ENCODE data around the gene FXYD5. TPM values are rescaled to one million over a fixed set of nuclear protein-coding genes. Genes with fewer than 3 reads are reported as not detected.
"Not testable (repeated sequence)": the region's sequence is repeated elsewhere in the genome, so short reads cannot be mapped to it uniquely, and the experiment has no call there.

Gene FXYD5
- total RNA-seq, 2 experiments from 2014 or later, result 272 to 275 TPM

- no peaks in the 10 kb centered on the region for H3K36me3 Mint-ChIP-seq
- H3K9me3 Mint-ChIP-seq, result no peaks in the 10 kb centered on the region
- peak overlapping the region; percentile 82 for H3K4me3 Mint-ChIP-seq
- H3K4me1 Mint-ChIP-seq, result peaks cover 26% of the 10 kb centered on the region
- peak overlapping the region; percentile 62 for H3K27ac Mint-ChIP-seq
- H3K27me3 Mint-ChIP-seq, result no peaks in the 10 kb centered on the region
- DNase-seq, result peak; percentile 96
Observed at GRCh38 chr19:35140962-35141836, 13.3 kb upstream of the FXYD5 start.

- no peak for DNase-seq
- Mint-ChIP-seq H3K27me3 (no peaks in the 10 kb centered on the region), H3K27ac (peak overlapping the region; percentile 62), H3K9me3 (no peaks in the 10 kb centered on the region), H3K4me1 (peaks cover 26% of the 10 kb centered on the region), H3K36me3 (no peaks in the 10 kb centered on the region), H3K4me3 (peak overlapping the region; percentile 82)
Observed at GRCh38 chr19:35141837-35142605, 12.5 kb upstream of the FXYD5 start.

GRCh38 chr19:35142606-35143230, 11.8 kb upstream of the FXYD5 start:
- DNase-seq, result peak; percentile 66
- H3K9me3 Mint-ChIP-seq, result no peaks in the 10 kb centered on the region
- no peak overlapping the region for H3K27ac Mint-ChIP-seq
- no peaks in the 10 kb centered on the region for H3K27me3 Mint-ChIP-seq
- H3K4me3 Mint-ChIP-seq, result peak overlapping the region; percentile 68
- no peaks in the 10 kb centered on the region for H3K36me3 Mint-ChIP-seq
- peaks cover 26% of the 10 kb centered on the region for H3K4me1 Mint-ChIP-seq

- H3K4me3 Mint-ChIP-seq, result peak within 1 kb of the TSS; percentile 82
- H3K27me3 Mint-ChIP-seq, result no peaks in the 10 kb centered on the region
- H3K9me3 Mint-ChIP-seq, result no peaks in the 10 kb centered on the region
- H3K27ac Mint-ChIP-seq, result no peak within 1 kb of the TSS
- H3K4me1 Mint-ChIP-seq, result peaks cover 26% of the 10 kb centered on the region
- no peaks in the 10 kb centered on the region for H3K36me3 Mint-ChIP-seq
- DNase-seq, result no peak
Observed at GRCh38 chr19:35143231-35143715, 11.3 kb upstream of the FXYD5 start, which contains the start of gene FXYD7. Gene FXYD7, plus strand, starts transcription at chr19:35143255. Its CDS starts 79 bp downstream, at chr19:35143334.

GRCh38 chr19:35143818-35144217, 10.7 kb upstream of the FXYD5 start:
- H3K27ac Mint-ChIP-seq, result no peak overlapping the region
- no peaks in the 10 kb centered on the region for H3K36me3 Mint-ChIP-seq
- no peak for DNase-seq
- H3K9me3 Mint-ChIP-seq, result no peaks in the 10 kb centered on the region
- H3K4me3 Mint-ChIP-seq, result no peak overlapping the region
- peaks cover 26% of the 10 kb centered on the region for H3K4me1 Mint-ChIP-seq
- H3K27me3 Mint-ChIP-seq, result no peaks in the 10 kb centered on the region

GRCh38 chr19:35144259-35144599, 10.3 kb upstream of the FXYD5 start:
- no peaks in the 10 kb centered on the region for H3K36me3 Mint-ChIP-seq
- H3K27ac Mint-ChIP-seq, result no peak overlapping the region
- no peaks in the 10 kb centered on the region for H3K27me3 Mint-ChIP-seq
- no peak overlapping the region for H3K4me3 Mint-ChIP-seq
- no peak for DNase-seq
- H3K9me3 Mint-ChIP-seq, result no peaks in the 10 kb centered on the region
- H3K4me1 Mint-ChIP-seq, result peaks cover 26% of the 10 kb centered on the region

GRCh38 chr19:35144600-35145436, 9.7 kb upstream of the FXYD5 start:
- no peak overlapping the region for H3K4me3 Mint-ChIP-seq
- H3K27me3 Mint-ChIP-seq, result no peaks in the 10 kb centered on the region
- H3K27ac Mint-ChIP-seq, result no peak overlapping the region
- no peak for DNase-seq
- peaks cover 26% of the 10 kb centered on the region for H3K4me1 Mint-ChIP-seq
- no peaks in the 10 kb centered on the region for H3K9me3 Mint-ChIP-seq
- H3K36me3 Mint-ChIP-seq, result no peaks in the 10 kb centered on the region

- Mint-ChIP-seq H3K27ac (peak overlapping the region; percentile 57), H3K36me3 (no peaks in the 10 kb centered on the region), H3K9me3 (no peaks in the 10 kb centered on the region)
Observed at GRCh38 chr19:35146746-35147459, 7.6 kb upstream of the FXYD5 start.

GRCh38 chr19:35149463-35149862, 5.1 kb upstream of the FXYD5 start:
- DNase-seq, result no peak
- Mint-ChIP-seq H3K4me3 (no peak overlapping the region), H3K4me1 (peaks cover 16% of the 10 kb centered on the region), H3K9me3 (no peaks in the 10 kb centered on the region), H3K27ac (no peak overlapping the region), H3K27me3 (no peaks in the 10 kb centered on the region), H3K36me3 (no peaks in the 10 kb centered on the region)

More at GRCh38 chr19:35146746-35147459, 7.6 kb upstream of the FXYD5 start:
- DNase-seq, result no peak
- Mint-ChIP-seq H3K4me1 (peaks cover 14% of the 10 kb centered on the region), H3K27me3 (no peaks in the 10 kb centered on the region), H3K4me3 (no peak overlapping the region)

GRCh38 chr19:35150445-35150844, 4.1 kb upstream of the FXYD5 start:
- Mint-ChIP-seq H3K36me3 (peaks cover 3% of the 10 kb centered on the region), H3K27ac (no peak overlapping the region), H3K9me3 (no peaks in the 10 kb centered on the region), H3K4me1 (peaks cover 10% of the 10 kb centered on the region), H3K27me3 (no peaks in the 10 kb centered on the region), H3K4me3 (no peak overlapping the region)
- DNase-seq, result no peak

GRCh38 chr19:35151273-35152065, 3.1 kb upstream of the FXYD5 start:
- no peak overlapping the region for H3K4me3 Mint-ChIP-seq
- no peak overlapping the region for H3K27ac Mint-ChIP-seq
- no peaks in the 10 kb centered on the region for H3K9me3 Mint-ChIP-seq
- peaks cover 13% of the 10 kb centered on the region for H3K36me3 Mint-ChIP-seq
- DNase-seq, result no peak
- H3K27me3 Mint-ChIP-seq, result no peaks in the 10 kb centered on the region
- H3K4me1 Mint-ChIP-seq, result peaks cover 15% of the 10 kb centered on the region

- peak overlapping the region; percentile 55 for H3K27ac Mint-ChIP-seq
- peak overlapping the region; percentile 97 for H3K4me3 Mint-ChIP-seq
- not testable (repeated sequence) for DNase-seq, H3K9me3 Mint-ChIP-seq, H3K27me3 Mint-ChIP-seq
- peaks cover 29% of the 10 kb centered on the region for H3K4me1 Mint-ChIP-seq
- peaks cover 28% of the 10 kb centered on the region for H3K36me3 Mint-ChIP-seq
Observed at GRCh38 chr19:35153129-35153522, 1.4 kb upstream of the FXYD5 start.

Measured in activated naive CD8-positive, alpha-beta T cell treated with anti-CD3 and anti-CD28 coated beads for 36 hours (primary cell).